HG03060 (cell line): ENCODE measurements around the gene THBS2.

ENCODE experiments used
- ATAC-seq: cut with Tn5 transposase; IDR thresholded peaks from one replicate; pipeline ENCODE4 v1.9.1; 2021; ENCODE audit warnings: low read depth, moderate number of reproducible peaks; ENCODE audit not compliant: unreplicated experiment

Gene THBS2

DNA sequence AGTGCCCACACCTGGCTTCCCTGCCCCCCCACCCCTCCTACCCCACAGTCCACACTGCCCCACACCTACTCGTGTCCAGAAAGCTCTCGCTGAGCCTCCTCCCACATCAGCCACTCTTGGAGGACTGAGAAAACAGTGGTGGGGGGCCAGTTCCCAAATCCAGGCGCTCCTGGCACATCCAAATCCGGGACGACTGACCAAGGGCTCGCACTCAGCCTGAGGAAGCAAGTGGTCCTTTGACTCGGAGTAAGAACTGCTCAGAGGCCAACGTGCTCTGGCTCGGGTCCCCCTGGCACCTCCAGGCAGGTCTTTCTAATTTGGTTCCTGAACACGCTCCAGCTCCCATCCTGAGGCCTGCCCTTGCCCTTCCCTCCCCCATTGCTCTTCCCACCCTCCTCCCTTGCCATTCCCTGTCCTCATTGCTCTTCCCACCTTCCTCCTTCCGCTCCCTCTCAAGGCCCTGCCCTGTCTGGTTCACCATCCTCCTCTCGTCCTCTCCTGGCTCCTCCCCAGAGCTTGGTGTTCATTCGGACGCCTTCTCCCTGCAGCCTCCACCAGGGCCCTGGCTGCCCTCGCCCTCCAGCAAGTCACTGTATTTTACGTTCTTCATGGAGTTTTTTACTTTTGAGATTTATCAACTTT is 83.6 kb downstream of the THBS2 start:
- no peak for ATAC-seq

DNA sequence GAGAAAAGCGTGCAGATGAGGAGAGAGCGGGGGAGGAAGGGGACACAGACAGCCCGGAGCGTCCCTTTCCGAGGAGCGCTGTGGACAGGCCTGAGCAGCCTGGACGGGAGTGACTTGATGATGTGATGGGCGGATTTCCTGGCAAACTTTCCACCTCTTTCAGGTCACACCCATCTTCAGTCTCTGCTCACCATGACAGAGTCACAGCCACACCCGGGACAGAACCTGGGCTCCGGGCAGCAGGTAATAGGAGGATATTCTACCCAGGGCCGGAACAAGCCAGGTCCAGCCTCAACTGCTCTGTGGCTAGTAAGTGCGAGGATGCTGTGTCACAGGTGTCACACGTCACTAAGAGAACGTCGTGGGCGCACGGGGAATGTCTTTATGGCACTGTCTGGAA is 84.3 kb downstream of the THBS2 start:
- no peak for ATAC-seq

DNA sequence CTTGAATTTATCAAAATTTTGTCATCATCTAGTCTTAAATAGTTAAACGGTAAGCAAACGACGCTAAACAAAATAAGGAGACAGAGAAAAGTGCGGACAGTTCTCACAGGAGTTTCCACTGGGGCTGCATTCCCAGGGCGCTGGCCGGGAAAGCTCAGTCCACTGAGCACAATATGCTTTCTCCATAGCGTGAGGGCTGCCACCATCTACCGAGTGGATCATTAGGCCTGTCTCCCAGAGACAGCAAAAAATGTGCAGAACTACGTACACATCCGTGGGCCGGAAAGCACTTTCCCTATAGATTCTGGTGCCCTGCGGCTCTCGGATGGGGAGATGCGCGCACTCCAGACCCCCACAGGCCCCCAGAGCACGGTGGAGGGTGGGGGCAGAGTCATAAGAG is 84.9 kb downstream of the THBS2 start:
- ATAC-seq, result no peak

DNA sequence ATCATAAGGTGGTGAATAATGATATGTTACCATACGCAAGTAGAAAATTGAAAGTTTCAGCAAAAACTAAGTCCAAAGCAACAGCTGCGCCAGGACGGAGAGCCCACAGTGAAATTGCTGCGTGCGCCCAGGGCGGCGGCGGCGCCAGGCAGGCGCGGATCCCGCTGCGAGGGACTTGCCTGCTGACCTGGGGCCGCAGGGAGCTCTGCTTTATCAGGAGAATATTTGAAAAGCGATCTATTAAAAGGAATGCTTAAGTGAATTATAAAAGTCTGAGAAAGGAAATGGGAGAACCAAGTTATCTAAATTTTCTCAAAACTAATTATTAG is 85.4 kb downstream of the THBS2 start:
- ATAC-seq, result no peak

DNA sequence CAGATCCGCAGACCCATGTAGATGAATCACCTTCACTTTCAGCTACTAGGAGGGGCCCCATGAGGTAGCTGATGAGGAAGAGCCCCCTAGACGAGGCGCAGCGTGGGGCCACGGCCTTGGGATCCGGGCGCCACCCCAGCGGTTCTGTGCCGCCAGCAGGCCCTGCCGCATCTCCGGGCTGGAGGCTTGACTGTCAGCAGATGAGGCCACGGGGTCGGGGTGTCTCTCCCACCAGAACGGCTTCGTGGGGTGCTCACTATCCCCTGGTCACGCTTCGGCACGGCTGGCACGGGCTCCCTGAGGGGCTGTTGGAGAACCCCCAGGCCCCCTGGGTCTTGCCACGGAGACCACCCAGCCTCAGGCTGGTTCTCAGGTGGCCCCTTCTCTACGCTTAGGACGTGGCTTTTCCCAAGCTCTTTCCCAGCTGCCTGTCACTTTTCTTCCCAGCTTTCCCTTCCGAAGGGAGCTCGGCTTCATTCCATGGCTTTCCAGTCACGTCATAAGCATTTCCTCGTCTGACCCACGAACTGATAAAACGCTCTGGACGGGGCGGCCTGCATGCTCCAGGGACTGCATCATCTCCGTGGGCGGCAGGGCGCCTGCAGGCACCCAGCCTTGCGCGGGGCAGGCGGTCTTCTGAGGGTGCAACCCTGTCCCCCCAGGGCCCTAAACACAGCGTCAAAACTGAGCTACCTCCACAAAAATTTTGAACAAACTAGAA is 85.9 kb downstream of the THBS2 start:
- ATAC-seq, result no peak

DNA sequence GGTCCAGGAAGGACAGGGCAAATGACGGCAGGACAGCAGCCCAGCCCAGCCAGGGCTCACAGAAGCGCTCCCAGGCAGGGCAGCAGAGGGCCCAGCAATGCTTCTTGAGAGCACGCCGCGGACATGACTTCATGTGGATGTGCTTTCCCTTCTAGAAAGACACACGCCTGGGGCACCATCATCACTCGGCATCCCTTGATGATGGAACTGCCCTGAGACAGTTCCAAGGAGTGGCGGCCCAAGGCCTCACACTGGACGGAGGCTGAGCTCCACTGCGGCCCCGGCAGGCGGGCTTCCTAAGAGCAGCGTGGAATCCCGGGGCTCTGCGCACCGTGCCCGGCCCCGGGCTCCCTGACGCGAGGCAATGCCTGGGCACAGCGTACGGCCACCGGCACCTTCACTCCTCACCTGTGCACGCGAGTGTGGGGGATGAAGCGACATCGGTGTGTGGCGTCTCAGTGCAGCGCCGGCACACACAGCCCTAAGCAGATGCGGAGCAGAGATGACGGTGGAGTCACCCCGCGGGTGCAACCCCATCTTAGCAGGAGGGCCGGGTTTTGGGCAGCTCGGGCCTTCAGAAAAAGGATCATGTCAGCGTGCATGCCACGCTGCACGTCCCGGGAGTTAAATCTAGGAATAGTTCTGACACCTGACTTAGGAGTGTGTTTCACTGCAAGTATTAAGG is 86.6 kb downstream of the THBS2 start:
- ATAC-seq, result no peak
